PC-3 (cell line): Measurements from ENCODE around the gene CACNA1D. TPM values are rescaled to one million over a fixed set of nuclear protein-coding genes. Genes with fewer than 3 reads are reported as not detected.

Experiments
- ATAC-seq: fragments of 200-7000 bp; cut with Tn5 transposase; 2 replicates; pipeline ENCODE4 v1.9.1; 2020; ENCODE audit warnings: mild to moderate bottlenecking, moderate library complexity
- BruUV-seq: library from RNA; stranded (reverse); fragments of 400-500 nt; replicated peaks from 2 replicates; lab custom pipeline; 2021; lab: Mats Ljungman, UMichigan
- CTCF ChIA-PET: fragments of 300-600 bp; sonication (Branson Sonifier 250); formaldehyde crosslinking; loops from one replicate; lab custom pipeline; 2022; ENCODE audit warnings: antibody characterized with exemption; lab: Charles Lee
- POLR2A ChIA-PET: fragments of 300-600 bp; sonication (Branson Sonifier 250); formaldehyde crosslinking; loops from one replicate; lab custom pipeline; 2022; ENCODE audit warnings: antibody characterized with exemption; ENCODE audit not compliant: unreplicated experiment; lab: Charles Lee
- DNase-seq: peaks from one replicate; pipeline ENCODE4 v3.0.0-alpha.2; 2015
- H2AFZ ChIP-seq: fragments of 300-600 bp; sonication (generic); 2 replicates; pipeline ENCODE4 v1.6.0; 2016; ENCODE audit warnings: antibody characterized with exemption, low read length
- H3F3A ChIP-seq: fragments of 300-600 bp; sonication (generic); one replicate; pipeline ENCODE4 v1.6.0; 2017; ENCODE audit warnings: antibody characterized with exemption, low read length, control low read depth, mild to moderate bottlenecking; ENCODE audit not compliant: unreplicated experiment
- H3K27ac ChIP-seq: fragments of 300-600 bp; sonication (generic); 2 replicates; pipeline ENCODE4 v1.5.1; 2016; ENCODE audit warnings: mild to moderate bottlenecking, low read length
- H3K27me3 ChIP-seq: fragments of 300-600 bp; sonication (generic); 2 replicates; pipeline ENCODE4 v1.6.1; 2016; ENCODE audit warnings: low read length, mixed read lengths
- H3K36me3 ChIP-seq: fragments of 300-600 bp; sonication (generic); 2 replicates; pipeline ENCODE4 v1.6.1; 2016; ENCODE audit warnings: low read depth, mixed run types, low read length, mixed read lengths
- H3K4me1 ChIP-seq: fragments of 300-600 bp; sonication (generic); 2 replicates; pipeline ENCODE4 v1.5.1; 2016; ENCODE audit warnings: low read length; ENCODE audit not compliant: insufficient read depth
- H3K4me2 ChIP-seq: fragments of 300-600 bp; sonication (generic); 2 replicates; pipeline ENCODE4 v1.6.0; 2016; ENCODE audit warnings: low read length
- H3K4me3 ChIP-seq: fragments of 300-600 bp; sonication (generic); 2 replicates; pipeline ENCODE4 v1.5.1; 2016; ENCODE audit warnings: mild to moderate bottlenecking, low read length, mixed read lengths
- H3K79me2 ChIP-seq: fragments of 300-600 bp; sonication (generic); 2 replicates; pipeline ENCODE4 v1.6.1; 2017; ENCODE audit warnings: low read length, mixed read lengths
- H3K9ac ChIP-seq: fragments of 300-600 bp; sonication (generic); 2 replicates; pipeline ENCODE4 v1.6.0; 2016; ENCODE audit warnings: mild to moderate bottlenecking, low read length
- H3K9me2 ChIP-seq: fragments of 300-600 bp; sonication (generic); replicated peaks from 2 replicates; pipeline ENCODE4 v1.6.1; 2016; ENCODE audit warnings: mixed run types, low read length, mixed read lengths
- H3K9me3 ChIP-seq: fragments of 300-600 bp; sonication (generic); 2 replicates; pipeline ENCODE4 v1.6.1; 2016; ENCODE audit warnings: low read length, mixed read lengths
- H4K20me1 ChIP-seq: fragments of 300-600 bp; sonication (generic); 2 replicates; pipeline ENCODE4 v1.6.1; 2016; ENCODE audit warnings: low read length, mixed read lengths
- EZH2 ChIP-seq: fragments of 300-600 bp; sonication (generic); IDR thresholded peaks from one replicate; pipeline ENCODE4 v1.6.1; 2017; ENCODE audit warnings: antibody characterized with exemption, mild to moderate bottlenecking, low read length; ENCODE audit not compliant: unreplicated experiment
- EZH2phosphoT487 ChIP-seq: fragments of 300-600 bp; sonication (generic); IDR thresholded peaks from 2 replicates; pipeline ENCODE4 v1.6.1; 2018; ENCODE audit warnings: mild to moderate bottlenecking, antibody characterized with exemption, low read length, borderline replicate concordance
- intact Hi-C: fragments of 100-400 bp; cut with micrococcal nuclease; formaldehyde crosslinking; loops from 2 replicates; pipeline ENCODE4 v1.9.0; 2023
- total RNA-seq: library from RNA; depleted of rRNA; stranded (reverse); fragments of >200 nt; gene quantifications from 2 replicates; pipeline ENCODE4 v1.2.3, GENCODE V29; 2014
- TF ChIP-seq, protein P1 (sequence below): fragments of 300-600 bp; sonication (generic); conservative IDR thresholded peaks from 2 replicates; pipeline ENCODE4 v1.5.1; 2017; ENCODE audit warnings: antibody characterized with exemption, low read depth, mild to moderate bottlenecking, low read length

The CACNA1D gene
- total RNA-seq, 1 experiment from 2014 or later, result not detected

GRCh38 chr3:53776494-53777101 is 282.2 kb downstream of the CACNA1D start:
- Histone ChIP-seq H3K4me1 (no peaks in the 10 kb centered on the region), H3K27ac (0 out of 2 replicates have a peak overlapping the region, but pooled peaks have one; percentile 5), H4K20me1 (no peaks in the 10 kb centered on the region), H3K9ac (no peak overlapping the region), H3K79me2 (no peaks in the 10 kb centered on the region), H3K9me3 (no peaks in the 10 kb centered on the region), H3K9me2 (no peaks in the 10 kb centered on the region), H3K4me3 (no peak overlapping the region), H3K4me2 (no peak overlapping the region; the same call in 1 of the 2 replicates), H2AFZ (no peak overlapping the region), H3F3A (no peaks in the 10 kb centered on the region), H3K27me3 (peaks cover 84% of the 10 kb centered on the region), H3K36me3 (no peaks in the 10 kb centered on the region)
- intact Hi-C loops, result no loop called here
- ATAC-seq, result no peak
- DNase-seq, result peak; percentile 11
- BruUV-seq, result no TSS peak
- POLR2A ChIA-PET, result no interaction called here
- CTCF ChIA-PET, result no interaction called here
- no peak for TF ChIP-seq EZH2
- TF ChIP-seq, protein P1, sequence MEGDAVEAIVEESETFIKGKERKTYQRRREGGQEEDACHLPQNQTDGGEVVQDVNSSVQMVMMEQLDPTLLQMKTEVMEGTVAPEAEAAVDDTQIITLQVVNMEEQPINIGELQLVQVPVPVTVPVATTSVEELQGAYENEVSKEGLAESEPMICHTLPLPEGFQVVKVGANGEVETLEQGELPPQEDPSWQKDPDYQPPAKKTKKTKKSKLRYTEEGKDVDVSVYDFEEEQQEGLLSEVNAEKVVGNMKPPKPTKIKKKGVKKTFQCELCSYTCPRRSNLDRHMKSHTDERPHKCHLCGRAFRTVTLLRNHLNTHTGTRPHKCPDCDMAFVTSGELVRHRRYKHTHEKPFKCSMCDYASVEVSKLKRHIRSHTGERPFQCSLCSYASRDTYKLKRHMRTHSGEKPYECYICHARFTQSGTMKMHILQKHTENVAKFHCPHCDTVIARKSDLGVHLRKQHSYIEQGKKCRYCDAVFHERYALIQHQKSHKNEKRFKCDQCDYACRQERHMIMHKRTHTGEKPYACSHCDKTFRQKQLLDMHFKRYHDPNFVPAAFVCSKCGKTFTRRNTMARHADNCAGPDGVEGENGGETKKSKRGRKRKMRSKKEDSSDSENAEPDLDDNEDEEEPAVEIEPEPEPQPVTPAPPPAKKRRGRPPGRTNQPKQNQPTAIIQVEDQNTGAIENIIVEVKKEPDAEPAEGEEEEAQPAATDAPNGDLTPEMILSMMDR, result no peak
- no peak for TF ChIP-seq EZH2phosphoT487

- DNase-seq (no peak), ATAC-seq (no peak)
- TF ChIP-seq, protein P1, result no peak
- TF ChIP-seq EZH2phosphoT487, result no peak
- no peak for TF ChIP-seq EZH2
- H3K9me3 ChIP-seq, result no peaks in the 10 kb centered on the region
- no peak overlapping the region for H3K4me2 ChIP-seq
- H3K9me2 ChIP-seq, result no peaks in the 10 kb centered on the region
- no peaks in the 10 kb centered on the region for H3K4me1 ChIP-seq
- H2AFZ ChIP-seq, result no peak overlapping the region
- H3K36me3 ChIP-seq, result no peaks in the 10 kb centered on the region
- H3F3A ChIP-seq, result no peaks in the 10 kb centered on the region
- H3K27me3 ChIP-seq, result peaks cover 82% of the 10 kb centered on the region
- intact Hi-C loops, result no loop called here
- no TSS peak for BruUV-seq
- ChIA-PET CTCF (no interaction called here), POLR2A (no interaction called here)
- no peaks in the 10 kb centered on the region for H4K20me1 ChIP-seq
- H3K4me3 ChIP-seq, result no peak overlapping the region
- no peak overlapping the region for H3K27ac ChIP-seq
- H3K79me2 ChIP-seq, result no peaks in the 10 kb centered on the region
- no peak overlapping the region for H3K9ac ChIP-seq
Observed at GRCh38 chr3:53777468-53777867, 283.1 kb downstream of the CACNA1D start.

GRCh38 chr3:53778153-53778552 is 283.7 kb downstream of the CACNA1D start:
- no peak overlapping the region for H2AFZ ChIP-seq
- H3K9me2 ChIP-seq, result no peaks in the 10 kb centered on the region
- H3K4me2 ChIP-seq, result no peak overlapping the region
- H3K79me2 ChIP-seq, result no peaks in the 10 kb centered on the region
- H4K20me1 ChIP-seq, result no peaks in the 10 kb centered on the region
- TF ChIP-seq EZH2phosphoT487 (no peak), EZH2 (no peak)
- TF ChIP-seq, protein P1, result no peak
- peaks cover 82% of the 10 kb centered on the region for H3K27me3 ChIP-seq
- no peak overlapping the region for H3K27ac ChIP-seq
- no peaks in the 10 kb centered on the region for H3F3A ChIP-seq
- intact Hi-C loops, result no loop called here
- no TSS peak for BruUV-seq
- H3K4me1 ChIP-seq, result no peaks in the 10 kb centered on the region
- no peaks in the 10 kb centered on the region for H3K36me3 ChIP-seq
- H3K9me3 ChIP-seq, result no peaks in the 10 kb centered on the region
- H3K4me3 ChIP-seq, result no peak overlapping the region
- ATAC-seq (no peak), DNase-seq (no peak)
- ChIA-PET POLR2A (no interaction called here), CTCF (no interaction called here)
- H3K9ac ChIP-seq, result no peak overlapping the region
